Stimulated activated CD8-positive, alpha-beta memory T cell treated with anti-CD3 and anti-CD28 coated beads, Interleukin-4, amount 100 ng/mL, for 4 hours (primary cell): ENCODE measurements around the gene OR51F1.
"Not testable (repeated sequence)": the region's sequence is repeated elsewhere in the genome, so short reads cannot be mapped to it uniquely, and the experiment has no call there.

ENCODE experiments used
- DNase-seq, 2 donors: peaks; one replicate each; pipeline ENCODE4 v3.0.0-alpha.2; 2020; ENCODE audit warnings: low read depth in 2 of 2, low spot score in 1 of 2

OR51F1 gene, protein sequence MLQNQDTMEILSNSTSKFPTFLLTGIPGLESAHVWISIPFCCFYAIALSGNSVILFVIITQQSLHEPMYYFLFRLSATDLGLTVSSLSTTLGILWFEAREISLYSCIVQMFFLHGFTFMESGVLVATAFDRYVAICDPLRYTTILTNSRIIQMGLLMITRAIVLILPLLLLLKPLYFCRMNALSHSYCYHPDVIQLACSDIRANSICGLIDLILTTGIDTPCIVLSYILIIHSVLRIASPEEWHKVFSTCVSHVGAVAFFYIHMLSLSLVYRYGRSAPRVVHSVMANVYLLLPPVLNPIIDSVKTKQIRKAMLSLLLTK

DNA sequence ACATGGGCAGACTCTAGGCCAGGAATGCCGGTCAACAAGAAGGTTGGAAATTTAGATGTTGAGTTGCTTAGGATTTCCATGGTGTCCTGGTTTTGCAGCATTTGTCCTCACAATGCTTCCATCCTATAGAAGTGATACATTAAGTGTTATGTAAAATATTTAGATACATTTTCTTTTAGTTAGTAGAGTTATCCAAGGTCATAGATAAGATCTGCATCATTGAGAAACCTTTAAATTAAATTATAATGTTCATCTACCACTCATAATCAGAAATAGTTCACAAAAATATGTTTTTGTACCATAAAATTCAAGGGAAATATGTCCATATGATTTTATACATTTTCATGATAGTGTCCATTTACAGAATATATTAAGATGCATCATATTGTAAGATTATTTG, at the start of gene OR51F1:
OR51F1 (minus strand) TSS at position 101 of the 400 bp plus-strand sequence; CDS start at position 101, 0 bp downstream.
- DNase-seq: no peak

DNA sequence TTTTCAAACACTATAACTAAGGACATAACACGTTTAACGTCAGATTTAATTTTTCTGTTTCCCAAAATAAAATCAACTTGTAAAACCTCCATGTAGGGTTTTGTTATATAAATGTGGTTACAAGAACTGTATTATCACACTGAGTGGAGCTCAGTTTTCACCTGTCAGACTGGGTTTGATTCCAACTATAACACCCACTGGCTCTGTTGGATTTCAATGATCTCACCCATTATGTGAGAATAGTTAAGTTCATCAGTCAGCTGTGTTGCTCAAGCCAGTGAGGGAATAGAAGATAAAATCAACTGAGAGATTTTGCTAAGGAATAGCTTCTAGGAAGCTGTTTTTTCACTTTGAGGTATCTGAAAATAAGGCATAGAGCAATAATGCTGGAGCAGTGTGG, 39.5 kb upstream of the OR51F1 start:
- DNase-seq: no peak

DNA sequence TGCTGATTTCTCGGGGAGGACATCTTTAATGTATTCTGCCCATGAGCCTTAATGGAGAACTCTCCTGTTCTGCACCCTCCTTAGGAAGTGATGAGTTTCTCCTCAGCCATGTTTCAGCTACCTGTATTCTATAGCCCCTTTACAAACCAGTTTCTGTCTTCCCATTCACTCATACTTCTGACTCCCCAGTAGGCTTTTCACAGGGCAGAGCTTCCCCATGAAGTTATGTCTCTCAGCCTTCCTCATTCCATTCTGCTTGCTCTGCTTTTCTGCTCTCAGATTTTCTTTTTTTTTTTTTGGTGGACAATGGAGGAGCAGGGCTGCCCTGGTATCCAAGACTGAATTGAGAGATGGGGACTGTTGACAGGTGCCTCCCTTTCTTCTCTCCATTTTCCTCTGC, 38.7 kb upstream of the OR51F1 start:
- no peak for DNase-seq

DNA sequence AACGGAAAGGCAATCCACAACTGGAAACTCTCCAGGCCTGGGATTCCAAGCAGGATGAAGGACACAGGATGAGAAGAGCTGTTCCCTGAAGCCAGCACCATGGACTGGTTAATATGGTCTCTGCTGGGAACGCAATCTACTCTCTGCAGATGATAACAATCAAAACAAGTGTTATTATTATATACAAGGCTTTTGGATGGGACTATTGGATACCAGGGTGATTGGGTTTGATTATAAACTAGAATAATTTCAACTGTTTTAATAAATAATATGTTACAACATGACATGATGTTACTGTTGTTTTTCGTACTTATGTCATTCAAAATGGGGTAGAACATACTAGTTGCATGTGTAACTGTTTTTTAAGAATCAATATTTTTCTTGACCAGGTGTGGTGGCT, 34.5 kb upstream of the OR51F1 start, which contains the start of gene OR52R1:
OR52R1 (minus strand) TSS at position 101 of the 400 bp plus-strand sequence; CDS start at position 101, 0 bp downstream.
- no peak for DNase-seq

DNA sequence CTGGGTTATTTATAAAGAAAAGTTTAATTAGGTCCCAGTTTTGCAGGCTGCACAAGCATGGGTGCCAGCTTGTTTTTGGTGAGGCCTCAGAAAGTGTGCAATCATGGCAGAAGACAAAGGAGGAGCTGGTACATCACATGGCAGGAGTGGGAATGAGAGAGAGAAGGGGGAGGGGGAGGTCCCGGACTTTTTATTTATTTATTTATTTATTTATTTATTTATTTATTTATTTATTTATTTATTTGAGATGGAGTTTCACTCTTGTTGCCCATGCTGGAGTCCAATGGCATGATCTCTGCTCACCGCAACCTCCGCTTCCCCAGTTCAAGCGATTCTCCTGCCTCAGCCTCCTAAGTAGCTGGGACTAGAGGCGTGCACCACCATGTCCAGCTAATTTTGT, 31.6 kb upstream of the OR51F1 start:
- DNase-seq: not testable (repeated sequence)

DNA sequence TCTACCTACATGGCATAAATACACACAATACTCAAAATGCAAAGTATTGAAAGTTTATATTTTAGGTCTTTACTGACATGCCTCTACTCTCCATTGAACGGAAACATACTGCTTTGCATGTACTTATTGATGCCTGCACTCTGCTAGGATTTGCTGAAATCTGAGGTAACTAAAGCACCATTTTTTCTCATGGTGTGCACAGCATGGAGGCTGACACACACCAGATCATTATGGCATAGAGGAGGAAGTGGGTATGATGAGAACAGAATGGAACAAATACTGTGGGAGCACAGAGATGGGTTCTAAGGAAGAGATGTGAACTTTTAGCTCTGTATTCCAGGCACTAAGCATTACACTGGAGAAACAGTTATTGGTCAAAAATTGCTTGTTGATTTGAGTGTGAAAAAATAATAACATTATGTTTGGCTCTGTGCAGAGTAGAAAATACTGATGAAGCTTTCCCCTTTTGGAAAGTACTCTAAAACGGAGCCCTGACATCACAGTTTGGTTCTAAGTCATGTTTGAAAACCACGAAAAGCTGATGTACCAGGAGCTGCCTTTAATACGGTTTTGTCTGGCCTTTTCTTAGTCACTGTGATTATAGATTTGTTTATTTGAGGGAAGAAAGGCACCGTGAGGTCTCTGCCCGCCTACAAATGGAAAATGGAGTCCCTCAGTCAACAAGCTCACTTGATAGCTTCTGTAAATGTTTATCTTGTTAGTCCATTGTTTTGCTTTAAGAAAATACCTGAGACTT, 28.9 kb upstream of the OR51F1 start:
- DNase-seq: no peak

DNA sequence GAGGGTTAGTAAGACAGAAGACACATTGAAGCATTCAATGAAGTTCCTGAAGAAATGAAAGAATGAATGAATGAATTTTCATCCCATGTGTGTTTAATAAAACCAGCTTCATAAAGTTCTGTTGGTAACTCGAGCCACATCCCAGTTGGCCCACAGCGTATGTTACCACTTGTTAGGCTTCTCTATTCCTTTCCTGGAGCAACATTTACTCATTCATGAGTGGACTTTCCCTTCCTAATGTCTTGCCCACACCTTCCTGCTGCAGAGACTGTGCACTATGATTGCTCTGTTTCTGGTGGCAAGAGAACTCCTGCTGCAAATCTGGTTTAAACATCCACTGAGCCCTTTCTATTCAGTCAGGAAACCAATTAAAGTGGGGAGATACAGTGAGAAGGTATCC, 27.5 kb upstream of the OR51F1 start:
- DNase-seq: no peak

DNA sequence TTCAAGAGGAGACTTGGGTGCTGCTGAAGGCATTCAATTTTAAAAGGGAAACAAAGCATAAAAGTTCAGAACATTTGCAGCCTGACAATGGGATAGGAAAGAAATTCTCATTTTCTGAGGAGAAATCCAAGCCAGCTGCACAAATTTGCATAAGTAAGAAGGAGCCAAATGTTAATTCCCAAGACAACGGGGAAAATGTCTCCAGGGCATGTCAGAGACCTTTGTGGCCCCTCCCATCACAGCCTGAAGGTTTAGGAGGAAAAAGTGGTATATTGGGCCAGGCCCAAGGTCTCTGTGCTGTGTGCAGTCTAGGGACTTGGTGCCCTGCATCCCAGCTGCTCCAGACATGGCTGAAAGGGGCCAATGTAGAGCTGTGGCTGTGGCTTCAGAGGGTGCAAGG, 12.7 kb upstream of the OR51F1 start:
- DNase-seq: no peak

DNA sequence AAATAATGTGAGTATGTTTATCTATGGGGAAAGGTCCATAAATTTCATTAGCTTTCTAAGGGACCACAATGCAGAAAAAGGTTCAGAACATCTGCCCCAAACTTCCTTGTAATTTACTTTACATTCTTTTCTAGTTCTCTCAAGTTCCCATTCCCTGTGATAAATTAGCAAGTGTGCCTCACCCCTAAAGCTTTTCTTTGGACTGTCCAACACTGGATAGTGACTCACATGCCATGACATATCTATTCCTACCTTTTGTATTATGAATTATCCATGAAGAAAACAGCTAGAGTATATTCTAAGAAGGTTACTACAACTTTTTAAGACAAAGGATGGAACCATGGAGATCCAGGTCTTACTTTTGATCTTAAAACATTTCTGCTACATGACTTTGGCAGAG, 1.6 kb downstream of the OR51F1 start:
- DNase-seq: no peak

DNA sequence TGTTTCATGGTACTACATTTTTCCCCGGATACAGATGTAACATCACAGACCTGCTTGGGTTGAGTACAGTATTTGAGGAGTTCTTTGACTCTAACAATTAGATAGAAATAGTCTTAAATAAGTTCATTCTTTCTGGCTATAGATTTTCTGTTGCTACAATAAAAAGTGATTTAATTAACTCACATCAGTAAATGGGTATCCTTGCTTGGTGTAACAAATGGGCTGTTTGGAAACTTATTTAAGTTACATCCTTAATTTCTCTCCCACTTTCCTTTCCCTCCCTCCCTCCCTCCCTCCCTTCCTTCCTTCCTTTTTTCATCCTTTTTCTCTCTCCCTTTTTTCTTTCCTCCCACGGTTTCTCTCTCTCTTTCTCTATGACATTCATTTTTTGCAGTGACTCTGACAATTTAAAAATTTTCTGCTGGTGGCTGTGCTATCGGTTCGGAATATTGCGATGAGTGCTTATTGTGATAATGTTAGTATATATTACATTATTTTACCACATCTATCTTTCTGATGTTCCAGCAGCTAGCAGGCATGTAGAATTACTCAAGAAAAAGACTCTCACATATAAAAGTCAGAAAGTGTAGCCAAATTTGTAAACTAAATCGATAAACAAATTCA, 3.2 kb downstream of the OR51F1 start:
- no peak for DNase-seq

DNA sequence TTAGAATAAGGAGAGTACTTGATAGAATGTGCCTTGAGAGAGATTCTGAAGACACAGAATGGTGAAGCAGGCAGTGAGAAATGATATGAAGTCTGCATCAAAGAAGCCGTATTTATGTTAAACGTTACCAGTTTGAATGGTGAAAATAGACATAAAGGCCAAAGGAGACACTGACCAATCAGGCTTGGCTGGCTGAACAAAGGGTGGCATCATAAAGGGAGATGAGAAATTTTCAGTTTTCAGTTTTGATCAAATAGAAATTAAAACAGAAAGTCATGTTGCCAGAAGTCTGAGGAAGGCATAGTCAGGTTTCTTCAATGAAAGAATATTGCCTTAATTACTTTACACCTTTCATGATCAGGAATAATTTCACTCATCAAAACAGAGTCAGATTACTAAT, 6.6 kb downstream of the OR51F1 start:
- no peak for DNase-seq

DNA sequence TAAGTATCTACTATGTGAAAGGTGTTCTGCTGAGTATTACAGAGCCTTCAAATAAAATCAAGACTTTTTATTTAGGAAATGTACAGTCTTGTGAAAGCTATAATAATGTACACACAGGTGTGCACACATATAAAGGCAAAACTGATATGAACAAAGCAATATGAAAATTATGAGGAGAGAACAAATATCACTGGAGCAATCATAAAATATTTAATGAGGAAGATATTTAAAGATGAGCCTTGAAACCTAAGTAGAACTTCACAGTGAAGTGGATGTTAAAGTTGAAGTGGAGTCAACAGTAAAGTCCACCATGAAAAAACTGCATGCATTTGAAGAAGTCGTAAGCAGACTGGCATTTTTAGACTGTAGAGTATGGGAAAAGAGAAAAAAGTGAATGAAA, 18.5 kb downstream of the OR51F1 start:
- DNase-seq: no peak

DNA sequence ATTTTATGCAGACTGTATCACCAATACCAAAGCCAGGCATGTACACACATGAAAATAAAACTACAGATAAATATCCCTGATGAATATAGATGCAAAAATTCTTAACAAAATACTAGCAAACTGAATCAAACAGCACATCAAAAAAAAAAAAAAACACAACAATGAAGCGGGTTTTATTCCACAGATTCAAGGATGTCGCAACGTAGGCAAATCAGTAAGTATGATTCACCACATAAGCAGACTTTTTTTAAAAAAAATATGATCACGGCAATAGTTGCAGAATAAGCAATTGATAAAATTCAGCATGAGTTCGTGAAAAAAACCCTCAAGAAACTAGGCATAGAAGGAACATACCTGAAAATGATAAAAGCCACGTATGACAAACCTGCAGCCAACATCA, 21.3 kb downstream of the OR51F1 start:
- DNase-seq: no peak

DNA sequence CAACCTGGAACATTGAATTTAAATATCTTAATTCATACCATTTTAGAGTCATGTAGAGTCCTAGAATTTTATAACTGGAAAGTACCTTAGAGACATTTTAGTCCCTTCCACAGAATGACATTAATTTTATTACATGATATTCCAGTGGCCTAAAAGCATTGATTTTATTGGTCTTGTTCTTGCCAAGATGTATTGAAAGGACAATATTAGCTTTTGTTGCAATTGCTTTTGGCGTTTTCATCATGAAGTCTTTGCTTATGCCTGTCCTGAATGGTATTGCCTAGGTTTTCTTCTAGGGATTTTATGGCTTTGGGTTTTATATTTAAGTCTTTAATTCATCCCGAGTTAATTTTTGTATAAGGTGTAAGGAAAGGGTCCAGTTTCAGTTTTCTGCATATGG, 29.0 kb downstream of the OR51F1 start:
- no peak for DNase-seq

DNA sequence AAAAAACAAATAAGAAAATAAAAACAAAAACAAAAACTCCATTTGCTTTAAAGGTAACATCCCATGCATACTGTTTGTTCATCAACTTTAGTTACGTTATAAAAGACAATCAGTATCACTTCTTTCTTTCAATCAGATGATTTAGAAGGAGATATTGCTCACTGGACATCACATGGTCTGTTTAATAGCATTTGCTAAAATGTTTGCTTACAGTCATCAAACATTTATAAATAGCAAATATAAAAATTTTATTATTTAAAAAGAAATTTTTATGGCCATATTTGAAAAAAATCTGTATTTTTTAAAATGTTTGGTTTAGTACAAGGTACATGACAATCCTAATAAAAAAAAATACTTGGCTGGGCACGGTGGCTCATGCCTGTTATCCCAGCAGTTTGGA, 42.6 kb downstream of the OR51F1 start:
- DNase-seq: no peak

DNA sequence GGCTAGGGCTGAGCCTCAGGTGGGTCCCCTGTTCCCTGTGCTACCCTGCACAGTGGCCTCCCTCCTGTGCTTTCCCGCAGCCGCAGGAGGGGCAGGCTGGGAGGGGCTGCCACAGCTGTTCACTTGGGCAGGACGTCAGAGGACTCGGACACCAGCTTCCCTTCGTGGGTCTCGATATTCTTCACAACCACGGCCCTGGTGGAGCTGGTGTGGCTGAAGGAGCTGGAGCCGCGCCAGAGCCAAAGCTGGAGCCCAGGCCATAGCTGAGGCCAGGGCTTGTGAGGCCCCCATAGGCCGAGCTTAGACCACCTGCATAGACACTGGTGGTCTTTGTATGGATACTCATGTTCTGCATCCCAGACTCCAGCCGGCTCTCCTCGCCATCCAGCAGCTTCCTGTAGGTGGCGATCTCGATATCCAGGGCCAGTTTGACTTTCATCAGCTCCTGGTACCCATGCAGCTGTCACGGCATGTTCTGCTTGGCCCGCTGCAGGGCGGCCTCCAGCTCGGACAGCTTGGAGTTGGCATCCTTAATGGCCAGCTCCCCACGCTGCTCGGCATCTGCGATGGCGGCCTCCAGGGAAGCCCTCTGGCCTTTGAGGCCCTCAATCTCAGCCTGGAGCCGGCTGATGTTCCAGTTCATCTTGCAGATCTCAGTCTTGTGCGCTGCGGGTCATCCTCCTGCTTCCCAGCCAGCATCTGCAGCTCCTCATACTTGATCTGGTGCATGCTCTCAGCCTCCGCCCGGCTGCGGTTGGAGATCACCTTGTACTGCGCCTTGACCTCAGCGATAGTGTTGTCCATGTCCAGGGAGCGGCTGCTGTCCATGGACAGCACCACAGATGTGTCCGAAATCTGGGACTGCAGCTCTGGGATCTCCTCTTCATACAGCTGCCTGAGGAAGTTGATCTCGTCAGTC, 46.9 kb downstream of the OR51F1 start:
- not testable (repeated sequence) for DNase-seq
